Spleen (tissue), 7 donors: ENCODE data around the gene SPTY2D1.

ENCODE experiments used
- POLR2AphosphoS5 ChIP-seq, 3 donors: sonication (generic); formaldehyde crosslinking; IDR thresholded peaks; one replicate each; pipeline ENCODE4 v1.5.1; 2017; ENCODE audit warnings: antibody characterized with exemption in 3 of 3
- TF ChIP-seq, protein P1 (sequence below), 11 experiments: fragments of 200-600 bp in 7 of 11; fragments of 450-650 bp in 4 of 11; sonication (generic) in 4 of 11; IDR thresholded peaks in 8 of 11; conservative IDR thresholded peaks in 3 of 11; 1 replicate in 7 of 11; 2 replicates in 4 of 11; pipeline versions ENCODE4 v1.4.0 to v1.8.0; 2016 to 2021; ENCODE audit warnings: antibody characterized with exemption in 11 of 11, inconsistent platforms in 4 of 11, mild to moderate bottlenecking in 1 of 11
- donor health status: DM: no; HTN: no; CAD: no; lungs with moderate emphysema.
- donor health status: DM: no; HTN: no; CAD: no.
- donor health status: DM: no; HTN: no; CAD: no.

DNA sequence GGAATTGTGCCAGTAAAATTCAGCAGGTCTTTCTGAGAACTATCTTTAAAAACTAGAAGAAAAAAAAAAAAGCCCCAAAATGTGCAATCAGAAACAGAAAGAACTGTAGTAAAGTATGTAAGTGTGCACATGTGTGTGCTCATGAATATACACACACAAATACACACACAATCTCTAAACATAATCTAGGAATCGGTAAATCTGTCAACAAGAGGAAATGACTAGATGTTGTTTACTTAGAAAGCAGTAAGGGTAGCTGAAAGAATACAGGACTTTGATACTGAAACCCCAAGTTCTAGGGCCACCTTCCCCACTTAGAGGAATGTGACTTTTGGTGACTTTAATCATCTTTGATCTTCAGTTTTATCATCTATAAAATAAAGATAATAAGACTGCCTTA lies 58.8 kb downstream of the SPTY2D1 start:
- TF ChIP-seq POLR2AphosphoS5 (IDR thresholded peaks at IDR 0.05) = no peak
- TF ChIP-seq, protein P1, sequence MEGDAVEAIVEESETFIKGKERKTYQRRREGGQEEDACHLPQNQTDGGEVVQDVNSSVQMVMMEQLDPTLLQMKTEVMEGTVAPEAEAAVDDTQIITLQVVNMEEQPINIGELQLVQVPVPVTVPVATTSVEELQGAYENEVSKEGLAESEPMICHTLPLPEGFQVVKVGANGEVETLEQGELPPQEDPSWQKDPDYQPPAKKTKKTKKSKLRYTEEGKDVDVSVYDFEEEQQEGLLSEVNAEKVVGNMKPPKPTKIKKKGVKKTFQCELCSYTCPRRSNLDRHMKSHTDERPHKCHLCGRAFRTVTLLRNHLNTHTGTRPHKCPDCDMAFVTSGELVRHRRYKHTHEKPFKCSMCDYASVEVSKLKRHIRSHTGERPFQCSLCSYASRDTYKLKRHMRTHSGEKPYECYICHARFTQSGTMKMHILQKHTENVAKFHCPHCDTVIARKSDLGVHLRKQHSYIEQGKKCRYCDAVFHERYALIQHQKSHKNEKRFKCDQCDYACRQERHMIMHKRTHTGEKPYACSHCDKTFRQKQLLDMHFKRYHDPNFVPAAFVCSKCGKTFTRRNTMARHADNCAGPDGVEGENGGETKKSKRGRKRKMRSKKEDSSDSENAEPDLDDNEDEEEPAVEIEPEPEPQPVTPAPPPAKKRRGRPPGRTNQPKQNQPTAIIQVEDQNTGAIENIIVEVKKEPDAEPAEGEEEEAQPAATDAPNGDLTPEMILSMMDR (IDR thresholded peaks at IDR 0.05 in 8 of 11, conservative IDR thresholded peaks at IDR 0.05 in 3 of 11) = no peak
